Right atrium auricular region (tissue), 2 donors: ENCODE measurements around the gene KPNA2. TPM values are rescaled to one million over a fixed set of nuclear protein-coding genes. Genes with fewer than 3 reads are reported as not detected.
"Not testable (repeated sequence)": the region's sequence is repeated elsewhere in the genome, so short reads cannot be mapped to it uniquely, and the experiment has no call there.

ENCODE experiments used
- DNase-seq: peaks from one replicate; pipeline ENCODE4 v3.0.0-alpha.2; 2019; ENCODE audit warnings: low spot score
- H3K27ac ChIP-seq, 2 donors: fragments of 200-600 bp; sonication (generic); 1 replicate in 1 of 2; 2 replicates in 1 of 2; pipeline ENCODE4 v1.5.1; 2016 to 2019
- H3K27me3 ChIP-seq, 2 donors: fragments of 200-600 bp; sonication (generic); one replicate each; pipeline versions ENCODE4 v1.5.1 to v1.6.0; 2017 to 2019
- H3K36me3 ChIP-seq: fragments of 200-600 bp; sonication (generic); one replicate; pipeline ENCODE4 v1.5.1; 2016
- H3K4me1 ChIP-seq, 2 donors: fragments of 200-600 bp; sonication (generic); one replicate each; pipeline versions ENCODE4 v1.5.1 to v1.6.0; 2017 to 2019
- H3K4me3 ChIP-seq, 2 donors: fragments of 200-600 bp; sonication (generic); 1 replicate in 1 of 2; 2 replicates in 1 of 2; pipeline ENCODE4 v1.5.1; 2017 to 2019; ENCODE audit warnings: mild to moderate bottlenecking in 1 of 2, moderate library complexity in 1 of 2
- H3K9me3 ChIP-seq, 2 donors: fragments of 200-600 bp; sonication (generic); one replicate each; pipeline ENCODE4 v1.5.1; 2019
- CTCF ChIP-seq, 2 donors: fragments of 200-600 bp; sonication (generic); IDR thresholded peaks; one replicate each; pipeline ENCODE4 v1.5.1; 2019; ENCODE audit warnings: antibody characterized with exemption in 2 of 2
- total RNA-seq, 2 donors: library from RNA; depleted of rRNA; stranded (reverse); fragments of >200 nt; gene quantifications; one replicate each; pipeline ENCODE4 v1.1.0, GENCODE V29; 2016

Gene KPNA2
- total RNA-seq, 2 donors from 2014 or later, result 17.9 to 19.2 TPM

DNA sequence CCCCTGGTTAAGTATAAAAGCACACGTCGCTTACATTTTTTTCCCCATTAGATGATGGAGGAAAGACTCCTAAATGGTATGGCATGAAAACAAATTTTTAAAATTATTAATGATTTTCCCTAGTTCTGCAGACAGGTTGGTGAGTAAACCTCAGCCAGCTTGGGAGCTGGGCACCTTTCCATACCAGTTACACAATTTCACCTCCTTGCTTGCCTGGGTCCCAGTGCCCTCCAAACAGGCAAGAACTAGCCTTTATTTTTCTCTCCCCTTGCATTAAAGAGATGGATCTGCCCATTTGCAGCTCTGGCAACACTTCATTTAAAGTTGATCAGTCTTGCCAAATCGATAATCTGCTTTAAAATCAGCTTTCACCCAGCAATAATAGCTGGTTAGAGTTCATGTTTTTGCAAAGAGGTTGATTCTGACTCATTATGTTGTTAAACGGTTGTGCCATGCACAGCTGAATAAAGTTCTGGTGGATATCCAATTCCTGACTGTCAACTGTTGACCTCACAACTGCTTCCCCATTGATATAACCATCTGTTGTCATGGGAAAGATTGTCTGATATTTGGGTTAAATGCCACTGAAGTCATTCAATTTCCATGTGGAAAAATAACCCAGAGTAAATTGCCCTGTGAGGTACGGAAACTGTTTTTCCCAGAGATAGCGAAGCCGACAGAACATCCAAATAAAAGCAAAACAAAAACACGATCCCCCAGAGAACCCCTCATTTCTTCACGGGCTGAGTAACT is 40.5 kb upstream of the KPNA2 start:
- TF ChIP-seq CTCF (IDR thresholded peaks at IDR 0.05), result no peak
- peaks cover 0 to 32% of the 10 kb centered on the region in 2 donors for H3K4me1 ChIP-seq
- DNase-seq, result no peak
- no peaks in the 10 kb centered on the region for H3K9me3 ChIP-seq
- no peaks in the 10 kb centered on the region for H3K27me3 ChIP-seq
- H3K4me3 ChIP-seq, result peak overlapping the region; percentile 43 to 79
- H3K27ac ChIP-seq, result peak overlapping the region; percentile 74 to 97
- H3K36me3 ChIP-seq, result no peaks in the 10 kb centered on the region

DNA sequence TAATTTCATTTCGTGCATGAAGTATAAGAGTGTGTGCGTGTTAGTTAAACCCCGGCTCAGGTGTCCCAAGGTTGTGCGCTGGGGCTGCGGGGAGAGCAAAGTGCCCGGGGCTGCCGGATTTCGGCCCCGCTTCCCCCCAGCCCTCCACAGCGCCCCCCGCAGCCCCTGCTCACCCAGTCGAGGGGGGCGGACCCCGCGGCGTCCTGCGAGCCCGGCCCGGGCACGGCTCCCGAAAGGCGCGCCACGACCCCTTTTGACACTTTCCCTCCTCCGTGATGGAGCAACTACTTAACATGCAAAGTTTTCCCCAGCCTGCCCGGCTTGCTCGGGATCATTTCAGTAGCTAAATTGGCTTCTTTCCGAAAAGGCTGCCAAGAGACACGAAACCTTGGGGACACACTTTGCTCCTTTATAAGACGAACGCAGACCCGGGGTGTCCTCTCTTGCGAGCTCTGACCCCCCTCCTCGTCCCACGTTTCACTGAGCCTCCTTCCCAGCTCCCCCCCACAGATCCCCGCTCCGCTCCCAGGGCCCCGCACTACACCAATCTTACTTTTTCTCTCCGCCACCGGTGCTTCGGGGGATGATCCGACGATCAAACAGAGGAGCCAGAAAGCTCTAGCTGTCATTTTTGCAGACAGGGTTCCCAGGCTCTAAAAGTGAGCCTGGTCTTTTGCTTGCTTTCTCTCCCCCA is 39.8 kb upstream of the KPNA2 start:
- H3K4me1 ChIP-seq, result peaks cover 0 to 32% of the 10 kb centered on the region in 2 donors
- peak in 1 of 2 donors; percentile 34 for TF ChIP-seq CTCF (IDR thresholded peaks at IDR 0.05)
- peak overlapping the region; percentile 74 to 97 for H3K27ac ChIP-seq
- H3K36me3 ChIP-seq, result no peaks in the 10 kb centered on the region
- H3K4me3 ChIP-seq, result peak overlapping the region; percentile 43 to 79
- no peaks in the 10 kb centered on the region for H3K27me3 ChIP-seq
- H3K9me3 ChIP-seq, result no peaks in the 10 kb centered on the region
- DNase-seq, result no peak

DNA sequence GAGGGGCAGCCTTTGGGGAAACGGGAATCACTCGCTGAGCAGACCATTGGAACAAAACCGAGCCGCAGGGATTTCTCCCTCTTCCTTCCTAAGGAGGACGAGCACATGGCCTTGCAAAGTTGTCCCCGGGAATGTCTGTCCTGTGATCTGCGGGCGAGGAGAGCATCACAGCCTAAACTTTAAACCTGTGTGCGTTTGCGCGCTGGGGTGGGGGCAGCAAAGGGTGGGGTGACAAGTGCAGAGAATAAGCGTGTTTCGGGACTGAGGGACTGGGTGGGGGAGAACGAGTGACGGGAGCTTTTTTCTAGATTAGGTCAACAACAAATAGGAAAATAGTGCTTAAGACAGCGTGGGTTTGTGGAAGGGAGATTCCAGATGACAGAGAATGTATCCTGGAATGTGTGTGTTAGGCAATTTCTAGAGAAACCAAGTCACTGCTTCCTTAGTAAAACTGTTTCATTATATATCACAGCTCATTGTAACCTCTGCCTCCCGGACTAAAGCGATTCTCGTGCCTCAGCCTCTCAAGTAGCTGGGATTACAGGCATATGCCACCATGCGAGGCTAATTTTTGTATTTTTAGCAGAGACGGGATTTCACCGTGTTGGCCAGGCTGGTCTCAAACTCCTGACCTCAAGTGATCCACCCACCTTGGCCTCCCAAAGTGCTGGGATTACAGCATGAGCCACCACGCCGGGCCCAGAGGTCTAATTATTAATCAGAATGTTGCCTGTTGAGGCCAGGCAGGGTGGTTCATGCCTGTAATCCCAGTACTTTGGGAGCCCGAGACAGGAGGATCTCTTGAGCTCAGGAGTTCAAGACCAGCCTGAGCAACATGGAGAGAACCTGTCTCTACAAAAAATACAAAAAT is 39.0 kb upstream of the KPNA2 start, which contains the start of gene C17orf58:
Gene C17orf58 (minus strand): TSS at position 169 of the 871 bp plus-strand sequence. CDS start 271 bp downstream, outside the sequence.
- not testable (repeated sequence) for H3K36me3 ChIP-seq, DNase-seq, H3K9me3 ChIP-seq, H3K27me3 ChIP-seq
- peak within 1 kb of the TSS; percentile 74 to 97 for H3K27ac ChIP-seq
- peak within 1 kb of the TSS; percentile 43 to 79 for H3K4me3 ChIP-seq
- peaks cover 0 to 32% of the 10 kb centered on the region in 2 donors for H3K4me1 ChIP-seq

- H3K9me3 ChIP-seq, result no peaks in the 10 kb centered on the region
- no peak overlapping the region for H3K4me3 ChIP-seq
- no peaks in the 10 kb centered on the region for H3K36me3 ChIP-seq
- DNase-seq, result no peak
- H3K4me1 ChIP-seq, result peaks cover 0 to 27% of the 10 kb centered on the region in 2 donors
- H3K27me3 ChIP-seq, result no peaks in the 10 kb centered on the region
- H3K27ac ChIP-seq, result no peak overlapping the region
- TF ChIP-seq CTCF (IDR thresholded peaks at IDR 0.05), result no peak
Measured at GRCh38 chr17:67998466-67998865, 37.1 kb upstream of the KPNA2 start.

DNA sequence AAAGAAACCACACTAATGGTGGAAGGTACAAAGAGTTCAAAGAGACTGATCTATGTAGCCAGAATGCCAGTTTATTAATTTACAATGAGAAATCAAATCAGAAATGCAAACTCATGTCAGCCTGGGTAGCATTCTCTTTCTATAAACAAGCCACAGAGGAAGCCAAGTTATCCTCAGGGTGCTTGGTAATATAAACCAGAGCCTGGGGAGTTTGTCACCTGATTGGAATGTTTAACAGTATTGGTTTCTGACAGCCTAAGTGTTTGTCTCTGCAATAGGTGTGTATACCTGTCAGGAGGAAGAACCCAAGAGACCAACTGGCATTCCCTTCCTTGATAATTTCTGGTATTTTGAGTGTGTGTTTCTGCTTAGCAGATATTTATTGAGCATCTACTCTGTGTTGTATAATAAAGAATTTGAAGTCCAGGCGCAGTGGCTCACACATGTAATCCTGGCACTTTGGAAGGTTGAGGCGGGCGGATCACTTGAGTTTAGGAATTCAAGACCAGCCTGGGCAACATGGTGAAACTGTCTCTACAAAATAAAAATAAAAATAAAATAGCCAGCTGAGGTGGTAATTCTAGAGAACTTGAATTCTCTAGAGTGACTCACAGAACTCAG is 36.1 kb upstream of the KPNA2 start:
- H3K36me3 ChIP-seq, result no peaks in the 10 kb centered on the region
- H3K4me3 ChIP-seq, result no peak overlapping the region
- DNase-seq, result no peak
- no peak overlapping the region for H3K27ac ChIP-seq
- H3K27me3 ChIP-seq, result no peaks in the 10 kb centered on the region
- H3K9me3 ChIP-seq, result no peaks in the 10 kb centered on the region
- no peak for TF ChIP-seq CTCF (IDR thresholded peaks at IDR 0.05)
- peaks cover 0 to 22% of the 10 kb centered on the region in 2 donors for H3K4me1 ChIP-seq
